ENCODE measurements around the gene PARP4. TPM values are rescaled to one million over a fixed set of nuclear protein-coding genes. Genes with fewer than 3 reads are reported as not detected.

PARP4 gene
- total and polyA plus RNA-seq, 10 donors: 10.8 to 107 (median 67.4) TPM

DNA sequence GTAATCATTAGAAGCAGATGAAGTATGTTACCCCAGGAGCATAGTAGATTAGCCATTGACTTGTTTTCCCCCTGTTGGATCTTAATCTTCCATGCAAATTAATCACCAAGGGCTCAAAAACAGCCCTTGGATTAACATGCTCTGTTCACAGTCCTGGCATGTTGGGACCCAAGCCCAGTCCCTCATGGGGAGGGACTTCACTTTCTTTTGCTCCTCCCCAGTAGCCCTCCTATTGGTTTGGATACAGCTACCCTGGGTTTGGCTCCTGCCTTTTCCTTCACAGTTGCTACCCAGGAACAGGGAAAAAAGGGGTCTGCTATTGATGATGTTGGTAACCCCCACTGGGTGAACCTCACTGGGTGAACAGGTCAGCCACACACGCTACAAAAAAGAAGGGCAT lies 16.9 kb upstream of the PARP4 start:
- Histone ChIP-seq H3K27me3 (replicated peaks in 1 of 7) (peaks cover 0 to 25% (median 0%) of the 10 kb centered on the region in 7 donors), H3K27ac (no peak overlapping the region), H3K4me3 (no peak overlapping the region), H3K9me3 (no peaks in the 10 kb centered on the region), H3K4me1 (no peaks in the 10 kb centered on the region), H3K36me3 (no peaks in the 10 kb centered on the region)
- intact Hi-C loops (cut with DNase I; ENCODE audit: low total_unique reads): no loop called here
- 54 to 95% (median 80%) methylated on average over 1 of the region's 1 CpG for WGBS, 5 donors
- no peak for DNase-seq
- TF ChIP-seq, protein P1, sequence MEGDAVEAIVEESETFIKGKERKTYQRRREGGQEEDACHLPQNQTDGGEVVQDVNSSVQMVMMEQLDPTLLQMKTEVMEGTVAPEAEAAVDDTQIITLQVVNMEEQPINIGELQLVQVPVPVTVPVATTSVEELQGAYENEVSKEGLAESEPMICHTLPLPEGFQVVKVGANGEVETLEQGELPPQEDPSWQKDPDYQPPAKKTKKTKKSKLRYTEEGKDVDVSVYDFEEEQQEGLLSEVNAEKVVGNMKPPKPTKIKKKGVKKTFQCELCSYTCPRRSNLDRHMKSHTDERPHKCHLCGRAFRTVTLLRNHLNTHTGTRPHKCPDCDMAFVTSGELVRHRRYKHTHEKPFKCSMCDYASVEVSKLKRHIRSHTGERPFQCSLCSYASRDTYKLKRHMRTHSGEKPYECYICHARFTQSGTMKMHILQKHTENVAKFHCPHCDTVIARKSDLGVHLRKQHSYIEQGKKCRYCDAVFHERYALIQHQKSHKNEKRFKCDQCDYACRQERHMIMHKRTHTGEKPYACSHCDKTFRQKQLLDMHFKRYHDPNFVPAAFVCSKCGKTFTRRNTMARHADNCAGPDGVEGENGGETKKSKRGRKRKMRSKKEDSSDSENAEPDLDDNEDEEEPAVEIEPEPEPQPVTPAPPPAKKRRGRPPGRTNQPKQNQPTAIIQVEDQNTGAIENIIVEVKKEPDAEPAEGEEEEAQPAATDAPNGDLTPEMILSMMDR (IDR thresholded peaks at IDR 0.05 in 8 of 11, conservative IDR thresholded peaks at IDR 0.05 in 3 of 11): no peak
- TF ChIP-seq POLR2A (IDR thresholded peaks at IDR 0.05) (no peak), POLR2AphosphoS5 (IDR thresholded peaks at IDR 0.05) (no peak)

DNA sequence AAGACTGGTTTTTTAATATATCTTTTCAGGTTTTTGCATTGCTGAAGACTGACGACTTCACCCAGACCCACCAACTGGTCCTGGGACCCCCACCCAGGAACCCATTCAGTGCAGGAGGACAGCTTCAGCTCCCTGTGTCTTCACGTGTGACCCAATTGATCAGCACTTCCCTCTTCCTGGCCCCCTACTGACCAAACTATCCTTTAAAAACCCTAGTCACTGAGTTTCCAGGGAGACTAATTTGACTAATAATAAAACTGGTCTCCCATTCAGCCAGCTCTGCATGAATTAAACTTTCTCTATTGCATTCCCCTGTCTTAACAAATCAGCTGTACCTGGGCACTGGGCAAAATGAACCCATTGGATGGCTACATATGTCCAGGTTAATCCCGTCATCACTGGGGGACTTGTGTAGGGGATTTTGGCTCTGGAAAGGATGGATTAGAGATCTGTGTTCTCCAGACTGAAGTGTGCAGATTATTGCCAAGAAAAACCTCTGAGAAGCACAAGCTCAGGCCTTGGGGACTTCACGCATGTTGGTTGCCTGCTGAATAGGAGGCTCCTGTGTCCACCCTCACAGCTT lies 16.3 kb upstream of the PARP4 start:
- TF ChIP-seq, protein P1 (IDR thresholded peaks at IDR 0.05 in 8 of 11, conservative IDR thresholded peaks at IDR 0.05 in 3 of 11): no peak
- TF ChIP-seq POLR2A (IDR thresholded peaks at IDR 0.05) (no peak), POLR2AphosphoS5 (IDR thresholded peaks at IDR 0.05) (no peak)
- 77 to 84% (median 83%) methylated on average over 4 of the region's 4 CpGs for WGBS, 5 donors

DNA sequence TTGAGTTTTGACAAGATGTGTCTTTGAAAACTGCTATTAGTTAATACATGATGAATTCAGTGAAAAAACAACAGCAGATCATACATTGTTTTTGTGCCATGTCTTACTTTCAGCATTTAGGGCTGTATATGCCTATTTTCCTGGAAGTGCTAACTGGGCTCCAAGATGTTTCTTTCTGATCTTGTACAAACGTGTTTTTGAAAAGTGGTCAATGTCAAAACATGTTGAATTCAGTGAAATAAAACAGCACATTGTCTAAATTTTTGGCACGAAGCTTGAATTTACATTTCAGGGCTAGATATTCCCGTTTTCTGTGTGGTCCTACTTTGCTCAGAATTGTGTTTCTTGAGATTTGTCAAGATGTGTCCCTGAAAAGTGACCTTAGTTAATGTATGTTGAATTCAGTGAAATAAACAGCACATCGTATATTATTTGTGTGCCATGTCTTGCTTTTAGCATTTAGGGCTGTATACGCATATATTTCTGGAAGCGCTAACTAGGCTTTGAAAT lies 14.7 kb upstream of the PARP4 start:
- intact Hi-C loops (cut with DNase I; ENCODE audit: low total_unique reads): no loop called here
- 85 to 93% (median 90%) methylated on average over 6 of the region's 6 CpGs for WGBS, 5 donors
- H3K27ac ChIP-seq: no peak overlapping the region

More for the DNA sequence above, 16.3 kb upstream of the PARP4 start:
- H3K4me1 ChIP-seq: no peaks in the 10 kb centered on the region
- peaks cover 0 to 25% (median 0%) of the 10 kb centered on the region in 7 donors for H3K27me3 ChIP-seq (replicated peaks in 1 of 7)
- H3K36me3 ChIP-seq: no peaks in the 10 kb centered on the region
- intact Hi-C loops (cut with DNase I; ENCODE audit: low total_unique reads): no loop called here
- H3K9me3 ChIP-seq: no peaks in the 10 kb centered on the region
- H3K4me3 ChIP-seq: no peak overlapping the region
- DNase-seq: no peak
- H3K27ac ChIP-seq: no peak overlapping the region

DNA sequence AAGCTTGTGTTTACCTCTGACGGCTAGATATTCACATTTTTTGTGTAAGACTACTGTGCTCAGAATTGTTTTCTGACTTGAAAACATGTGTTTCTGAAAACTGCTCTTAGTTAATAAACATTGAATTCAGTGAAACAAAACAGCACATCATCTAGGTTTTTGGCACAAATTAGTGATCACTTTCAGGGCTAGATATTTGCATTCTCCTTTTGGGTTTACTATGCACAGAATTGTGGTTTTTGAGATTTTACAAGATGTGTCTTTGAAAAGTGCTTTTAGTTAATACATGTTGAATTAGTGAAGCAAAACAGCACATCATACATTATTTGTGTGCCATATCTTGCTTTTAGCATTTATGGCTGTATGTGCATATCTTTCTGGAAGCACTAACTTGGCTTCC lies 8.2 kb upstream of the PARP4 start:
- DNase-seq: no peak
- no peak overlapping the region for H3K4me3 ChIP-seq
- no peaks in the 10 kb centered on the region for H3K36me3 ChIP-seq
- H3K27me3 ChIP-seq (replicated peaks in 1 of 7): no peaks in the 10 kb centered on the region
- intact Hi-C loops (cut with DNase I; ENCODE audit: low total_unique reads): no loop called here
- no peak for TF ChIP-seq POLR2A (IDR thresholded peaks at IDR 0.05)
- TF ChIP-seq, protein P1 (IDR thresholded peaks at IDR 0.05 in 8 of 11, conservative IDR thresholded peaks at IDR 0.05 in 3 of 11): no peak
- no peak for TF ChIP-seq POLR2AphosphoS5 (IDR thresholded peaks at IDR 0.05)
- no peak overlapping the region for H3K27ac ChIP-seq
- 92 to 96% (median 93%) methylated on average over 1 of the region's 1 CpG for WGBS, 5 donors
- no peaks in the 10 kb centered on the region for H3K4me1 ChIP-seq
- H3K9me3 ChIP-seq: no peaks in the 10 kb centered on the region

More for the DNA sequence above, 14.7 kb upstream of the PARP4 start:
- Histone ChIP-seq H3K36me3 (no peaks in the 10 kb centered on the region), H3K4me3 (no peak overlapping the region), H3K27me3 (replicated peaks in 1 of 7) (peaks cover 0 to 25% (median 0%) of the 10 kb centered on the region in 7 donors), H3K9me3 (no peaks in the 10 kb centered on the region), H3K4me1 (no peaks in the 10 kb centered on the region)
- TF ChIP-seq, protein P1 (IDR thresholded peaks at IDR 0.05 in 8 of 11, conservative IDR thresholded peaks at IDR 0.05 in 3 of 11): no peak
- no peak for TF ChIP-seq POLR2AphosphoS5 (IDR thresholded peaks at IDR 0.05)
- TF ChIP-seq POLR2A (IDR thresholded peaks at IDR 0.05): no peak
- no peak for DNase-seq
